ENCODE results near the gene FBXO21. TPM values are rescaled to one million over a fixed set of nuclear protein-coding genes. Genes with fewer than 3 reads are reported as not detected.
"Not testable (repeated sequence)": the region's sequence is repeated elsewhere in the genome, so short reads cannot be mapped to it uniquely, and the experiment has no call there.

The FBXO21 gene
- total and polyA plus RNA-seq, 2 of the 4 experiments (the other 2 are of a cell fraction), result 43.6 to 56.6 TPM

DNA sequence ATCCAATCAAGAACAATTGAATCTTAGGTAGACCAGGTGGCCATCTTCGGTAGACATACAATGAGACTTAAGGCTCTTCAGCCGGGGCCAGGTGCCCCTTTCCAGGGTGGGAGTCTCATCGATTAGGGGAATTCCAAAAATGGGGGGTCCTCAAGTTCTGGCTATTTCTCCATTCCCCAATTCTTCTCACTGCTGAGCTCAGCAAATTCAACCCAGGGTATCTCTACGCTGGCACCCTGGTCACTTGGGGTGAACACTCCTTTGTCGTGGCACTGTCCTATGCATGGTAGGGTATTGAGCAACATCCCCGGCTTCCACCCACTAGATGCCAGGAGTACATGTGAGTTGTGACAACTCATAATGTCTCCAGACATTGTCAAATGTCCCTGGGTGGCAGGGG, 34.9 kb upstream of the FBXO21 start:
- Histone ChIP-seq H4K5ac (ENCODE audit: low read depth, low read length) (no peak overlapping the region), H3K9me1 (ENCODE audit: insufficient read depth, low read length) (no peaks in the 10 kb centered on the region), H3K14ac (replicated peaks; ENCODE audit: low read depth, low read length) (no peak overlapping the region), H3K27ac (ENCODE audit: insufficient read depth, low read length) (no peak overlapping the region), H3K4me3 (ENCODE audit: insufficient read depth, low read depth, low read length) (no peak overlapping the region), H3K4me1 (ENCODE audit: control insufficient read depth, insufficient read depth, low read length) (no peaks in the 10 kb centered on the region), H2BK120ac (ENCODE audit: low read depth, low read length) (no peak overlapping the region), H4K20me1 (ENCODE audit: insufficient read depth, low read length) (no peaks in the 10 kb centered on the region), H3K79me1 (ENCODE audit: low read depth in 1 of 2, low read length in 2 of 2) (no peaks in the 10 kb centered on the region), H2AFZ (replicated peaks; ENCODE audit: low read length, poor library complexity) (no peak overlapping the region), H3K9me3 (ENCODE audit: control insufficient read depth, insufficient read depth, low read length) (peaks cover 5% of the 10 kb centered on the region; the same call in 1 of the 2 replicates), H2BK5ac (ENCODE audit: low read depth, low read length, poor library complexity, severe bottlenecking) (no peak overlapping the region), H2BK20ac (ENCODE audit: low read depth, low read length) (no peak overlapping the region), H3K18ac (ENCODE audit: low read depth, low read length) (no peak overlapping the region), H4K8ac (ENCODE audit: low read depth in 2 of 2, low read length in 2 of 2) (no peak overlapping the region), H3K4ac (ENCODE audit: low read depth, low read length) (no peak overlapping the region), H2BK15ac (ENCODE audit: low read depth, low read length) (no peak overlapping the region), H4K91ac (ENCODE audit: insufficient read depth, low read depth, low read length) (no peak overlapping the region), H3K4me2 (ENCODE audit: low read depth, low read length) (no peak overlapping the region), H3K23ac (ENCODE audit: low read depth, low read length) (no peak overlapping the region), H2AK9ac (replicated peaks; ENCODE audit: low read depth, low read length, poor library complexity) (no peak overlapping the region), H3K27me3 (ENCODE audit: control insufficient read depth, insufficient read depth, low read length) (no peaks in the 10 kb centered on the region), H2AK5ac (ENCODE audit: low read depth, low read length) (no peak overlapping the region), H3K36me3 (ENCODE audit: control insufficient read depth, insufficient read depth, low read length) (no peaks in the 10 kb centered on the region), H3K56ac (ENCODE audit: extremely low read depth, insufficient read depth, low read length) (no peak overlapping the region), H3K9ac (ENCODE audit: low read depth, low read length) (no peak overlapping the region)
- intact Hi-C loops (cut with micrococcal nuclease), result no loop called here
- TF ChIP-seq MAFK (IDR thresholded peaks at IDR 0.05; ENCODE audit: low read depth, low read length) (peak; percentile 72), RAD21 (IDR thresholded peaks at IDR 0.05; ENCODE audit: low read length) (no peak), MAZ (IDR thresholded peaks at IDR 0.05; ENCODE audit: borderline replicate concordance, low read depth, low read length) (no peak), USF2 (IDR thresholded peaks at IDR 0.05; ENCODE audit: low read depth, low read length) (no peak), RFX5 (IDR thresholded peaks at IDR 0.05; ENCODE audit: low read depth, low read length) (no peak)
- TF ChIP-seq, protein P1, sequence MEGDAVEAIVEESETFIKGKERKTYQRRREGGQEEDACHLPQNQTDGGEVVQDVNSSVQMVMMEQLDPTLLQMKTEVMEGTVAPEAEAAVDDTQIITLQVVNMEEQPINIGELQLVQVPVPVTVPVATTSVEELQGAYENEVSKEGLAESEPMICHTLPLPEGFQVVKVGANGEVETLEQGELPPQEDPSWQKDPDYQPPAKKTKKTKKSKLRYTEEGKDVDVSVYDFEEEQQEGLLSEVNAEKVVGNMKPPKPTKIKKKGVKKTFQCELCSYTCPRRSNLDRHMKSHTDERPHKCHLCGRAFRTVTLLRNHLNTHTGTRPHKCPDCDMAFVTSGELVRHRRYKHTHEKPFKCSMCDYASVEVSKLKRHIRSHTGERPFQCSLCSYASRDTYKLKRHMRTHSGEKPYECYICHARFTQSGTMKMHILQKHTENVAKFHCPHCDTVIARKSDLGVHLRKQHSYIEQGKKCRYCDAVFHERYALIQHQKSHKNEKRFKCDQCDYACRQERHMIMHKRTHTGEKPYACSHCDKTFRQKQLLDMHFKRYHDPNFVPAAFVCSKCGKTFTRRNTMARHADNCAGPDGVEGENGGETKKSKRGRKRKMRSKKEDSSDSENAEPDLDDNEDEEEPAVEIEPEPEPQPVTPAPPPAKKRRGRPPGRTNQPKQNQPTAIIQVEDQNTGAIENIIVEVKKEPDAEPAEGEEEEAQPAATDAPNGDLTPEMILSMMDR (conservative IDR thresholded peaks at IDR 0.05; ENCODE audit: low read depth, low read length), result no peak
- dilution Hi-C loops (cut with HindIII; ENCODE audit: low sequenced_read_pairs, unreplicated experiment), result no loop called here
- no CpG with 5 or more reads among the region's 6 CpGs for WGBS, 2 experiments (ENCODE audit: extremely low coverage in 2 of 2, insufficient read length in 1 of 2)
- in situ Hi-C loops (cut with MboI; ENCODE audit: low sequenced_read_pairs), result no loop called here
- no peak for ATAC-seq (ENCODE audit: low read depth)
- POLR2A ChIA-PET (ENCODE audit: unreplicated experiment), result no interaction called here
- CTCF ChIA-PET, result no interaction called here
- no TSS peak for BruUV-seq (replicated peaks)
- no peak for DNase-seq

DNA sequence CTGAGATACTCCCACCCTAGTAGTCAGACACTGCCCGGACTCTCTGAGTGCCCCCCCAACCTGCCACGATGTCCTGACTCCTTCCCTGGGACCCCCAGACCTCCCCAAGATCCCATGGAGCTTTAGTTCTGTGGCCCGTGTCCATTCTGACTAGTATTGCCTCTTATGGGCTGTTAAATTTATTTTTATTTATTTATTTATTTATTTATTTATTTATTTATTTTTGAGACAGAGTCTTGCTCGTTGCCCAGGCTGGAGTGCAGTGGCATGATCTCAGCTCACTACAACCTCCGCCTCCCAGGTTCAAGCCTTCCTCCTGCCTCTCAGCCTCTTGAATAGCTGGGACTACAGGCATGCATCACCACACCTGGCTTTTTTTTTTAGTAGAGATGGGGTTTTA, 30.7 kb upstream of the FBXO21 start:
- dilution Hi-C loops (cut with HindIII; ENCODE audit: low sequenced_read_pairs, unreplicated experiment); in situ Hi-C loops (cut with MboI; ENCODE audit: low sequenced_read_pairs); H2AFZ ChIP-seq (replicated peaks; ENCODE audit: low read length, poor library complexity); H3K4me3 ChIP-seq (ENCODE audit: insufficient read depth, low read depth, low read length); intact Hi-C loops (cut with micrococcal nuclease); H2BK5ac ChIP-seq (ENCODE audit: low read depth, low read length, poor library complexity, severe bottlenecking); H4K8ac ChIP-seq (ENCODE audit: low read depth in 2 of 2, low read length in 2 of 2); H3K14ac ChIP-seq (replicated peaks; ENCODE audit: low read depth, low read length); H3K4me1 ChIP-seq (ENCODE audit: control insufficient read depth, insufficient read depth, low read length); H3K56ac ChIP-seq (ENCODE audit: extremely low read depth, insufficient read depth, low read length); POLR2A ChIA-PET (ENCODE audit: unreplicated experiment); H4K5ac ChIP-seq (ENCODE audit: low read depth, low read length); H3K27ac ChIP-seq (ENCODE audit: insufficient read depth, low read length); H3K23ac ChIP-seq (ENCODE audit: low read depth, low read length); H2BK20ac ChIP-seq (ENCODE audit: low read depth, low read length); H4K91ac ChIP-seq (ENCODE audit: insufficient read depth, low read depth, low read length); ATAC-seq (ENCODE audit: low read depth); H2BK120ac ChIP-seq (ENCODE audit: low read depth, low read length); H3K27me3 ChIP-seq (ENCODE audit: control insufficient read depth, insufficient read depth, low read length); DNase-seq; H2BK15ac ChIP-seq (ENCODE audit: low read depth, low read length); H2AK9ac ChIP-seq (replicated peaks; ENCODE audit: low read depth, low read length, poor library complexity); H3K79me1 ChIP-seq (ENCODE audit: low read depth in 1 of 2, low read length in 2 of 2); H4K20me1 ChIP-seq (ENCODE audit: insufficient read depth, low read length); H3K9ac ChIP-seq (ENCODE audit: low read depth, low read length); H3K36me3 ChIP-seq (ENCODE audit: control insufficient read depth, insufficient read depth, low read length); H3K9me3 ChIP-seq (ENCODE audit: control insufficient read depth, insufficient read depth, low read length); H3K9me1 ChIP-seq (ENCODE audit: insufficient read depth, low read length); H2AK5ac ChIP-seq (ENCODE audit: low read depth, low read length); H3K4ac ChIP-seq (ENCODE audit: low read depth, low read length); H3K18ac ChIP-seq (ENCODE audit: low read depth, low read length); H3K4me2 ChIP-seq (ENCODE audit: low read depth, low read length); BruUV-seq (replicated peaks): not testable (repeated sequence)
- no CpG with 5 or more reads among the region's 5 CpGs for WGBS, 2 experiments (ENCODE audit: extremely low coverage in 2 of 2, insufficient read length in 1 of 2)
- CTCF ChIA-PET, result interaction anchor here (0.9 kb wide), 1 partner anchor 636 kb away, joined by 4 read pairs; no protein-coding TSS in a partner anchor
